SH-SY5Y (cell line): ENCODE measurements around the gene RAB25.

Experiments
- GATA2 ChIP-seq: IDR thresholded peaks from 2 replicates; pipeline ENCODE4 v1.6.1; 2011; ENCODE audit warnings: mild to moderate bottlenecking, low read depth, low read length
- GATA3 ChIP-seq: IDR thresholded peaks from 2 replicates; pipeline ENCODE4 v1.6.1; 2011; ENCODE audit warnings: low read depth, mild to moderate bottlenecking, low read length, moderate library complexity

Gene RAB25

DNA sequence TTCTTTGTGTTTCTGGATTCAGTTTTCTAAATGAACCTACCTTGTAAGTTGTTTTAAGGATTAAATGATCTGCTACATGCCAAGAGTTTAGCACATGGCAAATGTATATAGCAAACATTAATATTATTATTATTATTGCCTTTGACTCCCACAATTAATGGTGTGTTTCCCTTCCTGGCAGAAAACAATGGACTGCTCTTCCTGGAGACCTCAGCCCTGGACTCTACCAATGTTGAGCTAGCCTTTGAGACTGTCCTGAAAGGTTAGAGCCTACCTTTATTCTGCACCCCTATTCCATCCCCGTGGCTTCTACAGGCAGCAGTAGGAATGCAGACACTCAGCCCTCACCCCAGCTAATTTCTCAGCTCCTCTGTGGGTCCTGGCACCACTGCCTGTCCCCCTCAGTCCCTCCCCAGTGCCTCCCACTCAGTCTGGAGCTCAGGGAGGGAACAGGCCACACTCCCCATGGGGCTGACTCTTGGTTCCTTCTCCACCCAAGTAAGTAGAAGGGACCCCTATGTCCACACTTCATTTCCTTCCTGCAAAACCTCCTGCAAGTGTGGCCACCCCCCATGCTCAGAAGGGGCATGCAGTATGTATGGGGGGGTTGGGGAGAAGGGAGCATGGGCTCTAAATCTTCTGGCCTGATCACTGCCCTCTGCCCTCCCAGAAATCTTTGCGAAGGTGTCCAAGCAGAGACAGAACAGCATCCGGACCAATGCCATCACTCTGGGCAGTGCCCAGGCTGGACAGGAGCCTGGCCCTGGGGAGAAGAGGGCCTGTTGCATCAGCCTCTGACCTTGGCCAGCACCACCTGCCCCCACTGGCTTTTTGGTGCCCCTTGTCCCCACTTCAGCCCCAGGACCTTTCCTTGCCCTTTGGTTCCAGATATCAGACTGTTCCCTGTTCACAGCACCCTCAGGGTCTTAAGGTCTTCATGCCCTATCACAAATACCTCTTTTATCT is 8.8 kb downstream of the RAB25 start:
- TF ChIP-seq GATA2 (no peak), GATA3 (no peak)

DNA sequence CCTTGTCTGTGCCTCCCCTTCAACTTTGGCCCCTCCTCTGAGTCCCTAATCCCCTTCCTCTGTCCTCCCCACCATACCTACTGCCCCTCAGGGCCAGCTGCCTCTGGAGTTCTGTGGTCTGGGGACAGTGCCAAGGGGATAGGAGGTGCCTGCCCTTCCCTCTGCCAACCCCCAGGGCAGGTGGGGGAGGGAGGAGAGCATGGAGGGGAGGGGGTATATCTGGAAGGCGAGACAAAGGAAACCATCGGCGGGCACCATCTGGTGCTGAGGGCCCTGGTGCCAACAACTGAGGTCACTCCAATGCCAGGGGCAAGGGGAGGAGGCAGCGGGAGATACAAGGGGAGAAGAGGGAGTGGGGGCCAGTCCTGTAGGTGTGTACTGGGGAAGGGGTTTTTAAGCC is 9.6 kb downstream of the RAB25 start:
- TF ChIP-seq GATA2, result no peak
- no peak for TF ChIP-seq GATA3

DNA sequence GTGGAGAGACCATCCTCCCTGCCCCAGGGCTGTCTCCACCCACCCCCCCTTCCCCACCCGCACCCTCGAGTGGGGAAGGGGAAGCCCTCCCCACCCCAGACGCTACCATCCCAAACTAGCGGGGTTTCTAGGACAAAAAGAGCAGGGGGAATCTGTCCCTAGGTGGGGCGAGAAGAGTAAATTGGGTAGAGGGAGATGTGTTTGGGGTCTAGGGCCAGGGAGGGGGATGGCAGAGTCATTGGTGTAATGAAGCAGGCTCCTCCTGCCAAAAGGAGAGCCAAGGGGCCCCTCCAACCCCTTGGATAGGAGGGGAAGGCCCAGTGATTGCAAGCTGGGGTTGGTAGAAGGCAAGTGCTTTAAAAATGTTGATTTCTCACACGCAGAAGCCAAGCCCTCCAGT is 11.3 kb downstream of the RAB25 start:
- TF ChIP-seq GATA3, result no peak
- TF ChIP-seq GATA2, result no peak

DNA sequence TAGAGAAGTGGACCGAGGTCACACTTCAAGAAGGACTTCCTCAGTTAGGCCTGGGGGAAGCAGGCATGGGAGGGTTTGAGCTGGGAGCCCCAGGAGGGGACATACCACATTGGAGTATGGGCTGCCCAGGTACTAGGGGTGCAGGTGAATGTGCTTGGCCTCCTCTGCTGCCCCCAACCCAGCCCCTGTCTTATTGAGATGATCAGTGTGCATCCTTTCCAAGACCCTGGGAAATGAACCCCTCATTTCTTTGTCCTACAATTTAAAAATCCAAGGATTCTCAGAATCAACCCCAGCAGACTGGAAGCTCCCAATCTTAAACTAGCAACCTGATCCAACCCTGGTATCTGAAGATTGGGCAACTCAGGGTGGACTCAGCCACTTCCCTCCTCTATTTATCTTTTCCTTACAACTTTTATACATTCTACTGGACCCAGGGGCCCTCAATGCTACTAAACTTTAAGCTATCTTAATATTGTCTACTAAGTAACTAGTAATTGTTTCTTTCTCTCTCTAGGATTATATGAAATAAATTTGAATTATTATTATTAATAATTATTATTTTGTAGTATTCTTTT is 12.2 kb downstream of the RAB25 start:
- TF ChIP-seq GATA2 (no peak), GATA3 (no peak)

DNA sequence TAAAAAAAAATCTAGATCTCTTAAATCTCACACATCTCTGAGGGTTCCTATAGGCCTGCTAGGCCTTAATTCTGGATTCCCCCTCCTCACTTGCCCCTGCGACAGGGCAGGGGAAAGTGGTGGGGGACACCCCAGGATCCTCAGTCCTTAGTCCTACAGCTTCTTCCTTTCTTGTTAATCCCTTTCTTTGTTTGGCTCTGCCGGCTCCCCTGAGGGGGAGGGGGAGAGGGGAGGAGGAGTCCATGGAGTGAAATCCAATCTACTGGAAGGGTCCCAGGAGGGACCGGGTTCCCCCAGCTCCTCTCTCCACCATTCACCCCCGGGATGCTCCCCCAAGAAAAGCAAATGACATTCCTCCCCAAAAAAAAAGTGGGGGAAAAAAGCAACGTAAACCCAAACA is 12.8 kb downstream of the RAB25 start:
- no peak for TF ChIP-seq GATA3
- no peak for TF ChIP-seq GATA2

DNA sequence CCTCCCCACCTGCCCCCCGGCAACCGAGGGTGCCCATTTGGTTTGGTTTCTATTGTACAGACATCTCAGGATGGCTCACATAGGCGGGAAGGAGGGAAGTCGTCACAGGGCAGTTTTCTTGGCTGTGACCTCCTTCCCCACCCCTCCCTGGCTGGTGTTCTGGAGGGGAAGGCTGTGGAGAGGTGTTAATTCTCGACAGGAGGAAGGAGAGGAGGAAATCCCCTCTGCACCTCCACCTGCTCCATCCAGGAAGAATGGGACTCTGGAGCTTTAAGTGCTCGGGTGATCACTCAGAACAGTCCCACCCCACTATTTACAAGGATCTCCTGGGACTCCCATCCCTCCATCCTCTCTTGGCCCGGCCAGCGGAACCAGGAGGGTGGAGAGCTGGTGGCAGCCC is 13.7 kb downstream of the RAB25 start:
- no peak for TF ChIP-seq GATA2
- no peak for TF ChIP-seq GATA3

DNA sequence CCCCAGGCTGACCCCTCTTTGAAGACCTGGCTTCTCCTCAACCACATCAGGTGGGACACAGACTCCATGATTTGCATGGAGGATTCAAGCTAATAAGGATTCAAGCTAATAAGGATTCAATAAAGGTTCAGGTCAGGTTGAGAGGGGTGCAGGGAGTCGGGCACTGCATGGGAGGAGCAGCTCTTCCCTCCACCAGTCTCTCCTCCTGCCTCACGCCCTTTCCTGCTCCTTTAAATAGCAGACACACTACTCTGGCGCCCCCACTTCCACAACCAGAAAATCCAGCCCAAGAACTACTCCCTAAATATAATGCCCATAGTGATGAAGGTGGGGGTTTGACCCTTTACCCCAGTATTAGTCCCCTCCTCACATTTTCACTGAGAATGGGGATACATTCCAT is 14.2 kb downstream of the RAB25 start:
- TF ChIP-seq GATA2 (no peak), GATA3 (no peak)

DNA sequence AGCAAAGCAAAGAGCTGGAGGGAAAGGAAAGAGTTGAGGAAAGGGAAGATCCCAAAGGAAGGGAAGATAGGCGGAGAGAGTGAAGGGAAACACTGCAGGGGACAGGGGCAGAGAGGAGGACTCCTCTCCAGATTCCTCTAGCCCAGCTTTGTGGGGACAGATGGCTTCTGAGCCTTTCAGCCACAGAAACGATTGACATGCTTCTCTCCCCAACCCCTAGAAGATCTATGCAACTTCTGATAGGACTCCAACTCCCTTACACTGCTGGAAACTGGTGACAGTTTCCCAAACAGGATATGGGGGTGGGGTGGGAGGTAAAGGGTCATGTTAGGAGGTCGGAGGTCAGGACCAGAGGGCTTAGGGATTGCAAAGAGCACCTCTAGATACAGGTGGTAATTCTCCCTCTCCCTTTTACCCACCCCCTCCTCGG is 14.8 kb downstream of the RAB25 start:
- TF ChIP-seq GATA3 (no peak), GATA2 (no peak)

DNA sequence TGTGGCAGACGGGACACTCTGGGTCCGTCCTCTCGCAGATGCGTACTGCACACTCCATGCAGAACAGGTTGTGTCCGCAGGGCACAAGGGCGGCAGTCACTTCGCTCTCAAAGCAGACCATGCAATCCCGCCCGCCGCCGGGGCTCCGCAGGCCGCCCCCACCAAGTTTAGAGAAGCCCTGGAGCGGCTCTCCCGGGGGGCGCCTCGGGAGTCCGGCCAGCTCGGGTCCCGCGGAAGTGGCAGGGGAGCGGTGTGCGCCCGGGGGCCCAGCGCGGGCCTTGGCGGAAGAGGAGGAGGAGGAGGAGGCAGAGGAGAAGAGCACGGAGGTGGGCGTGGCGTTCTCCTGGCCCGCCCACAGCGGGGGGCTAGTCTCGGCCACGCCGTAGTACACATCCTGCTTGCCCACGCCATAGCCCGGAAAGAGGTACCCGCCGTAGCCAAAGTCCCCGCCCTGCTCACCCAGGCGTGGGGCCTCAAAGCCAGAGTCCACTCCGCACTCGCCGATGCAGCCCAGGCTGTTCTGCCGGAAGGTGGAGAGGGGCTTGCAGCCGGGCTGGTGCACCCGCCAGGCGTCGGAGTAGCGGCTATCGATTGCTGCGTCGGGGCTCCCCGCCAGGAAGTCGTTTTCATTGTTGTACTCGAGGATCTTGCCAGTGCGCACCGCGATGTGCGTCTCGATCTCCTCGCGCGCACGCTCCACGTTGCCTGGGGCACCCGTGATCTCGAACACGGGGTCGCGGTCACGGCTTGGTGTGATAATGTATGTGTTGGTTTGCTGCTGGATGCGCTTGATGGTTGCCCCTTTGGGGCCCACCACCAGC is 15.9 kb downstream of the RAB25 start:
- no peak for TF ChIP-seq GATA2
- TF ChIP-seq GATA3, result no peak

DNA sequence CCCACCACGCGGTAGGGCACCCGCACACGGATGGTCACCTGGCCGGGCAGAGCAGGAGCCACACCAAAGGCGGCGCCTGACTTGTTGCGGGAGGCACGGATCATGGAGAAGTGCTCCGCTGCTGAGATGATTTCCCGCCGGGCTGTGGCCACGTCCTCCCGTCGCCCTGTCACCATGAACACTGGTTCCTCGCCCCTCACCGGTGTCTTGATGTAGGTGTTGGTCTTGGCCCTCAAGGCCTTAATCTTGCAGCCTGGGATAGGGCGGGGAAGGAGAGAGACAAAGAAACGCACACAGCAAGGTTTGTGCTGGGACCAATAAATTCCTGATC is 16.4 kb downstream of the RAB25 start:
- TF ChIP-seq GATA2, result no peak
- no peak for TF ChIP-seq GATA3

DNA sequence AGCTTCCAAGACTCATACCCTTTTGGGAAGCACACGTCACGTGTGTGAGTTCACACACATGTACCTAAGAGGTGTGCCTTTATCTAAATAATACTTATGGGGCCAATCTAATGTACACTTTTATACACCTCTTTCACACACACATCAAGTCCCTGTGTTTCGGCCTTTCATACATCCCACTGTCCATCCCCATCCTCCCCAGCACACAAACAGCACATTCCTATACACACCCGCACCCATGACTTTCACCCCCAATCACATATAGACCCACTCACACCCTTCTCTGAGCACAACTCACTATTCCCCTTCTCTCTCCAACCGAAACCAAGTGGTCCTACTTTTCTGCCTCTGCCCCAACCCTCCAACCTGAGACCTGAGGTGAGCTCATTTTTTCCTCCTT is 17.8 kb downstream of the RAB25 start:
- TF ChIP-seq GATA2 (no peak), GATA3 (no peak)

DNA sequence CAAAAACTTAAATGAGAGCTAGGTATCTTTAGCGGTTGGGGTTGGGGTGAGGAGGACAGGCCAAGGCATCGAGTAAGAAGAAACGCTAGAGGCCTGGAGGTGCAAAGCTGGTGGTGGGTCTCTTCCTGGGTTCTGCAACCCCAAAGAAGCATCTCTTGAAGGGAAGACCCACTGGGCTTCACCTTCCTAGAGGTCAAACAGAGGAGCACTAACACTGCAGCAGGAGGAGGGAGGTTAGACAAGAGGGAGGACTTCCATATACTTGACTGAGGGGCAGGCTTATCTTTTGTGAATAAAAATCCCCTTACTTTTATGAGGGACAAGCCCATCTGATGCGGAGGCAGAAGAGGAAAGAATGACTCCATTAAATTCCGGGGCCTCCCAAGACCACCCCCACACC is 18.8 kb downstream of the RAB25 start:
- TF ChIP-seq GATA2 (no peak), GATA3 (no peak)

DNA sequence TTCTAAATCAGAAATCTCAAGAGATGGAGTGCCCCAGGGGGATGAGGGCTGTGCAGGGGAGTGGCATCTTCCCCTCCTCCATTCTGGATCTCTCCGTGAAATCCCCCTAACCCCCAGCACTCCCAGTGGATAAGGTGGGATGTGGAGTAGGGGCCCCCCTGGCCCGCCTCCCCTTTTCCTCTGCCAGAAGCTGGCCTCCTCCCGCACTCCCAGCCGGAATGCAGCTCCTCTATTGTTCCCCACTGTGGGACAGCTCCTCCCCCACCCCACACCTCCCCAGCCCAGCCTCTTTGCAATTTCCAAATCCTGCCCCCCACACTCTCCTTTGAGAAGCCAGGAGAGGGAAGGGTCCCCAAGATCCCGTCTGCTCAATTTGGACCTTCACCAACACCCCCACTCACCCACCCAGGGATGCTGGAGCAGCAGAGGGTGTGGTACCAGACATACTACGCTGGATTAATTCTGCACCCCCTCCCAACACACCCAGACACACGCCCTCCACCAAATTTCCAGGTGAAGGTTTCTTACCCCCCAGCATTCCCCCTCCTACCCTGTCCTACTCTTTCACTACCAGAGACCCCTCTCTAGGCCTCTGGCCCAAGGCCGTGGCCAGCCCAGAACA is 19.4 kb downstream of the RAB25 start:
- TF ChIP-seq GATA3 (no peak), GATA2 (no peak)

DNA sequence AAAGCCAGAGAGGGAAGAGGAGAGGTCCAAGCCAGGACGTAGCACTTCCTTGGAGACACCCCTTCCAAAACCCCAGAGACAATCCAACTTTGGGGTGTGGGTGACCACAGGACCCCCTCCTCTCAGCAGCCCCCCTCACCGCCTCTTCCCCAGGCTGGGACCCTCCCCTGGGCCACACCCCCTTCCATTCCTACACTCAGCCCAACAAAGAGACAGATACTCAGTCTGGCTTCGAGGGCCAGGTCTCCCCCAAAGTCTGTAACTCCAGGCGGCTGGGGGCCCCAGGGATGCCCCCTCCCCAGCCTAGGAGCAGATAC is 19.9 kb downstream of the RAB25 start:
- TF ChIP-seq GATA3 (no peak), GATA2 (no peak)

DNA sequence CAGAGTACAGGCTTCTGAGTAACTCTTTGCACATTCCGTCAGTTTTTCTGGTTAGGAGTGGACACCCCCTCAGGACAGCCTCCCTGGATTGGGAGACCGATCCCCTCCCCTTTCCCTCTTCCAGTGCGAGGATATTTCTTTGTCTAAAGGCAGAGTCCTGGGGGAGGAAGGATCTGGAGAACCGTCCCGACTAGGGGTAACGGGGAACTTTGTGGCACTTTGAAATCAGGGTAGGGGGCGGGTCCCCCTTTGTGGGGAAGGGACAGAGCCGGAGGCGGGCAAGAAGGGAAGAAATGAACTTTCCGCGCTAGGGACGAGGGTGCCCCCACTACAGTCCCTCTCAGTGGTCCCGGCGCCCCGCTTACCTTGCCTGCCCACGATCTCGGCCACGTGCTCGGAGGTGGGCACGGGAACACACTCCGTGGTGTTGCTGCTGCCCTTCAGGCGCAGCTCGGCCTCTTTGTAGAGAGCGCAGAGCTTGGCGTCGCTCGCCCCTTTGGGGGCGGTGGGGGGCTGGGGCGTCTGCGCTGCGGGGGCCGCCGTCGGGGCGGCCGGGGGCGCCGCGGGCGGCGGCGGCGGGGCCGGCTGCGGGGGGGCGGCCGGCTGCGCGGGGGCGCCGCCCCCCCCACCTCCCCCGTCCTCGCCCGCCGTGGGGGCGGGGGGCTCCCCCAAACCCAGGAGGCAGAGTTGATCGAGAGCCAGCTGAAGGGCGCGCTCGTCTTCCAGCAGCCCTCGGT is 20.4 kb downstream of the RAB25 start:
- TF ChIP-seq GATA2 (no peak), GATA3 (no peak)
